Lung microvascular endothelial cell (primary cell): ENCODE data around the gene ANO2. TPM values are rescaled to one million over a fixed set of nuclear protein-coding genes. Genes with fewer than 3 reads are reported as not detected.
"Not testable (repeated sequence)": the region's sequence is repeated elsewhere in the genome, so short reads cannot be mapped to it uniquely, and the experiment has no call there.

Experiments used
- DNase-seq, 2 donors: peaks; one replicate each; pipeline versions ENCODE4 v3.0.0 to v3.0.0-alpha.2; 2010; ENCODE audit warnings: low read depth in 2 of 2
- total RNA-seq: library from RNA; depleted of rRNA; stranded (reverse); fragments of >200 nt; gene quantifications from 2 replicates; pipeline ENCODE4 v1.2.1, GENCODE V29; 2014

Gene ANO2
- total RNA-seq, 1 donor from 2014 or later, result 84.1 TPM

- DNase-seq, result no peak
Observed at GRCh38 chr12:5685935-5686334, 259.1 kb downstream of the ANO2 start.

GRCh38 chr12:5684989-5685388 lies 260.1 kb downstream of the ANO2 start:
- DNase-seq, result no peak

- no peak for DNase-seq
Observed at GRCh38 chr12:5682581-5682980, 262.5 kb downstream of the ANO2 start.

GRCh38 chr12:5678176-5678575 lies 266.9 kb downstream of the ANO2 start:
- DNase-seq, result no peak

- DNase-seq, result not testable (repeated sequence)
Observed at GRCh38 chr12:5669624-5670023, 275.4 kb downstream of the ANO2 start.

GRCh38 chr12:5665615-5666014 lies 279.4 kb downstream of the ANO2 start:
- DNase-seq, result no peak

- DNase-seq, result no peak
Observed at GRCh38 chr12:5661811-5662210, 283.2 kb downstream of the ANO2 start.

GRCh38 chr12:5660238-5660637 lies 284.8 kb downstream of the ANO2 start:
- peak in 1 of 2 donors; percentile 14 for DNase-seq

- DNase-seq, result not testable (repeated sequence)
Observed at GRCh38 chr12:5658339-5658941, 286.6 kb downstream of the ANO2 start.

- DNase-seq, result no peak
Observed at GRCh38 chr12:5656836-5657235, 288.2 kb downstream of the ANO2 start.

- no peak for DNase-seq
Observed at GRCh38 chr12:5655120-5655519, 289.9 kb downstream of the ANO2 start.

GRCh38 chr12:5654019-5654418 lies 291.0 kb downstream of the ANO2 start:
- no peak for DNase-seq

GRCh38 chr12:5650829-5651461 lies 294.1 kb downstream of the ANO2 start:
- no peak for DNase-seq

- DNase-seq, result no peak
Observed at GRCh38 chr12:5650281-5650680, 294.8 kb downstream of the ANO2 start.

- peak; percentile 49 to 54 for DNase-seq
Observed at GRCh38 chr12:5648692-5649359, 296.2 kb downstream of the ANO2 start.

- peak in 1 of 2 donors; percentile 19 for DNase-seq
Observed at GRCh38 chr12:5643266-5643665, 301.8 kb downstream of the ANO2 start.

GRCh38 chr12:5637698-5638097 lies 307.4 kb downstream of the ANO2 start:
- DNase-seq, result no peak

GRCh38 chr12:5636907-5637306 lies 308.2 kb downstream of the ANO2 start:
- DNase-seq, result no peak

GRCh38 chr12:5633106-5633505 lies 312.0 kb downstream of the ANO2 start:
- DNase-seq, result no peak

- DNase-seq, result no peak
Observed at GRCh38 chr12:5632453-5632852, 312.6 kb downstream of the ANO2 start.

- no peak for DNase-seq
Observed at GRCh38 chr12:5631497-5631896, 313.6 kb downstream of the ANO2 start.

GRCh38 chr12:5630726-5631125 lies 314.3 kb downstream of the ANO2 start:
- no peak for DNase-seq

GRCh38 chr12:5628501-5628900 lies 316.6 kb downstream of the ANO2 start:
- no peak for DNase-seq
